Ishikawa (cell line): ENCODE results near the gene ESR2.

Experiments
- EP300 ChIP-seq: IDR thresholded peaks from 2 replicates; pipeline ENCODE4 v1.6.1; 2012; ENCODE audit warnings: borderline replicate concordance
- FOXM1 ChIP-seq: IDR thresholded peaks from 2 replicates; pipeline ENCODE4 v1.6.1; 2012; ENCODE audit warnings: low read depth, borderline replicate concordance
- TAF1 ChIP-seq: IDR thresholded peaks from 2 replicates; pipeline ENCODE4 v1.6.1; 2012; ENCODE audit warnings: low read depth, mild to moderate bottlenecking
- YY1 ChIP-seq: IDR thresholded peaks from 2 replicates; pipeline ENCODE4 v1.6.1; 2012; ENCODE audit warnings: low read depth
- TF ChIP-seq, protein P1 (sequence below): IDR thresholded peaks from 2 replicates; pipeline ENCODE4 v1.6.1; 2012
- TF ChIP-seq, protein P2 (sequence below): IDR thresholded peaks from 2 replicates; pipeline ENCODE4 v1.6.1; 2012; ENCODE audit warnings: low read depth, mild to moderate bottlenecking

DNA sequence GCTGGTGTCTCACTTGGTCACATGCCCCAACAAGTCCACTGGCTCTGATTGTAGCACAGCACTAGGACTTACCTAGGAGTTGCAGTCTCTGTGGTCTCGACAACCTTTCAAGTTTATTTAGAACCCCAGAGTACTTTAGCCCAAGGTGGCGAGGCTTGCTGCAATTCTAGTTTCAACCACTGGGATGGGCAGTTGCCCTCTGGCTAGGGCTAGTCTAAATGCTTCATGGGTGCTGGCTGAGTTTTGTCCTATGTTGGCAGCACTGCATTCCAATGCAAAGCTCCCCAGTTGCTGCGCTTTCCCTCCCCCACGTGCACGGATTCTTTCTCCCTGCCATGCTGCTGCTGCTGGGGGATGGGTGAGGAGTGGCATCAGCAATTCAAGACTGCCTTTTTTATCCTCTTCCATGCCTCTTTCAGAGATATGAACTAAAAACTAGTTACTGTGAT is 233.5 kb downstream of the ESR2 start:
- TF ChIP-seq YY1, result no peak; the same call in 1 of the 2 replicates
- TF ChIP-seq, protein P1, sequence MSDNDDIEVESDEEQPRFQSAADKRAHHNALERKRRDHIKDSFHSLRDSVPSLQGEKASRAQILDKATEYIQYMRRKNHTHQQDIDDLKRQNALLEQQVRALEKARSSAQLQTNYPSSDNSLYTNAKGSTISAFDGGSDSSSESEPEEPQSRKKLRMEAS, result peak; percentile 51; the same call in 1 of the 2 replicates
- TF ChIP-seq EP300, result no peak
- TF ChIP-seq, protein P2, sequence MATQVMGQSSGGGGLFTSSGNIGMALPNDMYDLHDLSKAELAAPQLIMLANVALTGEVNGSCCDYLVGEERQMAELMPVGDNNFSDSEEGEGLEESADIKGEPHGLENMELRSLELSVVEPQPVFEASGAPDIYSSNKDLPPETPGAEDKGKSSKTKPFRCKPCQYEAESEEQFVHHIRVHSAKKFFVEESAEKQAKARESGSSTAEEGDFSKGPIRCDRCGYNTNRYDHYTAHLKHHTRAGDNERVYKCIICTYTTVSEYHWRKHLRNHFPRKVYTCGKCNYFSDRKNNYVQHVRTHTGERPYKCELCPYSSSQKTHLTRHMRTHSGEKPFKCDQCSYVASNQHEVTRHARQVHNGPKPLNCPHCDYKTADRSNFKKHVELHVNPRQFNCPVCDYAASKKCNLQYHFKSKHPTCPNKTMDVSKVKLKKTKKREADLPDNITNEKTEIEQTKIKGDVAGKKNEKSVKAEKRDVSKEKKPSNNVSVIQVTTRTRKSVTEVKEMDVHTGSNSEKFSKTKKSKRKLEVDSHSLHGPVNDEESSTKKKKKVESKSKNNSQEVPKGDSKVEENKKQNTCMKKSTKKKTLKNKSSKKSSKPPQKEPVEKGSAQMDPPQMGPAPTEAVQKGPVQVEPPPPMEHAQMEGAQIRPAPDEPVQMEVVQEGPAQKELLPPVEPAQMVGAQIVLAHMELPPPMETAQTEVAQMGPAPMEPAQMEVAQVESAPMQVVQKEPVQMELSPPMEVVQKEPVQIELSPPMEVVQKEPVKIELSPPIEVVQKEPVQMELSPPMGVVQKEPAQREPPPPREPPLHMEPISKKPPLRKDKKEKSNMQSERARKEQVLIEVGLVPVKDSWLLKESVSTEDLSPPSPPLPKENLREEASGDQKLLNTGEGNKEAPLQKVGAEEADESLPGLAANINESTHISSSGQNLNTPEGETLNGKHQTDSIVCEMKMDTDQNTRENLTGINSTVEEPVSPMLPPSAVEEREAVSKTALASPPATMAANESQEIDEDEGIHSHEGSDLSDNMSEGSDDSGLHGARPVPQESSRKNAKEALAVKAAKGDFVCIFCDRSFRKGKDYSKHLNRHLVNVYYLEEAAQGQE, result no peak
- no peak for TF ChIP-seq TAF1
- no peak for TF ChIP-seq FOXM1
